Measurements from ENCODE around the gene ZNF414.

GRCh38 chr19:8506402-8506957 is 7.5 kb downstream of the ZNF414 start:
- TF ChIP-seq, protein P1, sequence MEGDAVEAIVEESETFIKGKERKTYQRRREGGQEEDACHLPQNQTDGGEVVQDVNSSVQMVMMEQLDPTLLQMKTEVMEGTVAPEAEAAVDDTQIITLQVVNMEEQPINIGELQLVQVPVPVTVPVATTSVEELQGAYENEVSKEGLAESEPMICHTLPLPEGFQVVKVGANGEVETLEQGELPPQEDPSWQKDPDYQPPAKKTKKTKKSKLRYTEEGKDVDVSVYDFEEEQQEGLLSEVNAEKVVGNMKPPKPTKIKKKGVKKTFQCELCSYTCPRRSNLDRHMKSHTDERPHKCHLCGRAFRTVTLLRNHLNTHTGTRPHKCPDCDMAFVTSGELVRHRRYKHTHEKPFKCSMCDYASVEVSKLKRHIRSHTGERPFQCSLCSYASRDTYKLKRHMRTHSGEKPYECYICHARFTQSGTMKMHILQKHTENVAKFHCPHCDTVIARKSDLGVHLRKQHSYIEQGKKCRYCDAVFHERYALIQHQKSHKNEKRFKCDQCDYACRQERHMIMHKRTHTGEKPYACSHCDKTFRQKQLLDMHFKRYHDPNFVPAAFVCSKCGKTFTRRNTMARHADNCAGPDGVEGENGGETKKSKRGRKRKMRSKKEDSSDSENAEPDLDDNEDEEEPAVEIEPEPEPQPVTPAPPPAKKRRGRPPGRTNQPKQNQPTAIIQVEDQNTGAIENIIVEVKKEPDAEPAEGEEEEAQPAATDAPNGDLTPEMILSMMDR (IDR thresholded peaks at IDR 0.05; ENCODE audit: low read length), result no peak; the same call in 1 of the 2 replicates
- no peak for TF ChIP-seq EZH2 (IDR thresholded peaks at IDR 0.05; ENCODE audit: borderline replicate concordance, low read length)
